Neutrophil (primary cell): ENCODE measurements around the gene CXorf66.

Source experiments
- H3K27ac ChIP-seq: fragments of 200-600 bp; sonication (generic); 2 replicates; pipeline ENCODE4 v1.5.1; 2016; ENCODE audit warnings: mild to moderate bottlenecking, moderate library complexity
- H3K27me3 ChIP-seq: fragments of 200-600 bp; sonication (generic); 2 replicates; pipeline ENCODE4 v1.6.0; 2016; ENCODE audit warnings: mild to moderate bottlenecking
- H3K36me3 ChIP-seq: fragments of 200-600 bp; sonication (generic); 2 replicates; pipeline ENCODE4 v1.5.1; 2017
- H3K4me1 ChIP-seq, 2 experiments: fragments of 200-600 bp in 1 of 2; sonication (generic) in 1 of 2; 1 replicate in 1 of 2; 2 replicates in 1 of 2; pipeline versions ENCODE4 v1.5.1 to v1.6.1; 2013 to 2016; ENCODE audit warnings: low read depth in 1 of 2, low read length in 1 of 2, mild to moderate bottlenecking in 1 of 2, moderate library complexity in 1 of 2; ENCODE audit not compliant: control insufficient read depth in 1 of 2, insufficient read depth in 1 of 2
- H3K4me3 ChIP-seq, 2 experiments: fragments of 200-600 bp in 1 of 2; sonication (generic) in 1 of 2; 1 replicate in 1 of 2; 2 replicates in 1 of 2; pipeline ENCODE4 v1.5.1; 2013 to 2016; ENCODE audit warnings: low read depth in 1 of 2, low read length in 1 of 2, mild to moderate bottlenecking in 1 of 2, moderate library complexity in 1 of 2
- H3K9me3 ChIP-seq: fragments of 200-600 bp; sonication (generic); 2 replicates; pipeline ENCODE4 v1.5.1; 2016
- TF ChIP-seq, protein P1 (sequence below): fragments of 200-600 bp; sonication (generic); IDR thresholded peaks from 2 replicates; pipeline ENCODE4 v1.5.1; 2016; ENCODE audit warnings: antibody characterized with exemption

The CXorf66 gene

GRCh38 chrX:139945075-139945474 is 20.2 kb downstream of the CXorf66 start:
- TF ChIP-seq, protein P1, sequence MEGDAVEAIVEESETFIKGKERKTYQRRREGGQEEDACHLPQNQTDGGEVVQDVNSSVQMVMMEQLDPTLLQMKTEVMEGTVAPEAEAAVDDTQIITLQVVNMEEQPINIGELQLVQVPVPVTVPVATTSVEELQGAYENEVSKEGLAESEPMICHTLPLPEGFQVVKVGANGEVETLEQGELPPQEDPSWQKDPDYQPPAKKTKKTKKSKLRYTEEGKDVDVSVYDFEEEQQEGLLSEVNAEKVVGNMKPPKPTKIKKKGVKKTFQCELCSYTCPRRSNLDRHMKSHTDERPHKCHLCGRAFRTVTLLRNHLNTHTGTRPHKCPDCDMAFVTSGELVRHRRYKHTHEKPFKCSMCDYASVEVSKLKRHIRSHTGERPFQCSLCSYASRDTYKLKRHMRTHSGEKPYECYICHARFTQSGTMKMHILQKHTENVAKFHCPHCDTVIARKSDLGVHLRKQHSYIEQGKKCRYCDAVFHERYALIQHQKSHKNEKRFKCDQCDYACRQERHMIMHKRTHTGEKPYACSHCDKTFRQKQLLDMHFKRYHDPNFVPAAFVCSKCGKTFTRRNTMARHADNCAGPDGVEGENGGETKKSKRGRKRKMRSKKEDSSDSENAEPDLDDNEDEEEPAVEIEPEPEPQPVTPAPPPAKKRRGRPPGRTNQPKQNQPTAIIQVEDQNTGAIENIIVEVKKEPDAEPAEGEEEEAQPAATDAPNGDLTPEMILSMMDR, result no peak
- no peaks in the 10 kb centered on the region for H3K9me3 ChIP-seq
- no peak overlapping the region for H3K27ac ChIP-seq
- no peaks in the 10 kb centered on the region for H3K27me3 ChIP-seq
- no peaks in the 10 kb centered on the region for H3K36me3 ChIP-seq
- no peaks in the 10 kb centered on the region for H3K4me1 ChIP-seq
- H3K4me3 ChIP-seq, result no peak overlapping the region

DNA sequence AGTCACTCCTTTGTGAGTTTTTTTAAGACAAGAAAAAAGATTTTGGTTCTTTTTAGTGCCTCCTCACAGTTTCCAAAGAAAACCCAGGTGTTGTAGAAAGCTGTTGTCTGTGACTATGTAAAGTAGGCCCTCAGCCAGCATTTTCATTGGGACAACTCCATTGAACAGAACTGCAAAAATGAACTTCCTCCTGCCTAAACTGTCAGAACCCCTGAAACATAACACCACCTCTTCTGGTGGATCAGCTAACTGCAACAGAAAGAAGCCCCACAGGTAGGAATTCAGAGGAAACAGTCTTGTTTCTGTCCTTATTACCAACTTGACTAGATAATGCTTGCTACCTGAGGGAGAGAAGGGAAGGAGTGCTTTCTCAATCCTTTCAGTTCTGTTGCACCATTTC is 29.1 kb downstream of the CXorf66 start:
- peaks cover 16 to 18% of the 10 kb centered on the region in 2 experiments for H3K4me1 ChIP-seq
- H3K4me3 ChIP-seq, result no peak overlapping the region
- H3K27me3 ChIP-seq, result no peaks in the 10 kb centered on the region
- H3K36me3 ChIP-seq, result no peaks in the 10 kb centered on the region
- TF ChIP-seq, protein P1, result no peak
- H3K27ac ChIP-seq, result peak overlapping the region; percentile 52
- H3K9me3 ChIP-seq, result no peaks in the 10 kb centered on the region

GRCh38 chrX:139933904-139934303 is 31.4 kb downstream of the CXorf66 start:
- H3K27me3 ChIP-seq, result no peaks in the 10 kb centered on the region
- peak overlapping the region; percentile 72 to 73 for H3K4me3 ChIP-seq
- peaks cover 18 to 23% of the 10 kb centered on the region in 2 experiments for H3K4me1 ChIP-seq
- peak overlapping the region; percentile 93 for H3K27ac ChIP-seq
- H3K9me3 ChIP-seq, result no peaks in the 10 kb centered on the region
- H3K36me3 ChIP-seq, result no peaks in the 10 kb centered on the region
- TF ChIP-seq, protein P1, result no peak

DNA sequence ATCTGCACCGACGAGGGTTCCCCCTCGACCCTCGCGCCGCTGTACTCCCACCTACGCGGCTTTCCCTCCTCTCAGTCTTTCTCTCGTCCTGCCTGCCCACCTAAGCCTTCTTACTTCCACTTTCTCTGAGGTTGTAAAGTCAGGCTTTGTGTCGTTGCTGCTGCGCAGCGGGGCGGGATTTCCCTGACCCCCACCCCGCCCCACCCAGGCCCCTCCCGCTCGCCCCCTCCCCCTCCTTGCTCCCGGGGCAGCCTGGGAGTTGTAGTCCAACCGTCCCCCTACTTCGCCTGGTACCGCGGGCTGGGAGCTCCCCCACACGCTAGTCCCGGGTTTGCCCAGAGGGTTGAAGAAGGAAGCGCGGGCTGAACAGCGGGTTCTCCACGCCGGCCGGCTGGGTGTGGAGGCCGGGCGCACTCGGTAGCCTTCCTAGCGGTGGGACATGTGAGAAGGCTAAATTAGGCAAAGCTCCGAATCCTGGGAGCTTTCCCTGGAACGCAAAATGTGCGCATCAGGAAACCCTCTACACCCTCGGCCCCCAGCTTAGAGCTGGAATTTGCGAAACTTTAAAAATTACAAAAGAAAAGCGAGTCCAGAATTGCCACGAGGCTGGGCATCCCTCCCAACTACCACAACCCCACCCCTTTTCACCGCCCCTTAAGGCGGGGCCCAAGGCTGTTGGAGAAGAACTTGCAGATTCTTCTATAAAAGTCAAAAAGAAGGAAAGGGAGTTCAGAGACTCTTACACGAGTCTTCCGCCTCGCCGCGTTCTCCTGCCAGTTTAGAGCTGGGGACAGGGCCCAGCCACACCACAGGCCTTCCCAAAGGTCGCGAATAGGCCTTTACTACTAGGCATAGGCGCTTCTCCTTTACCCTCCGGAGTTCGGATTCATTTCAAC is 32.2 kb downstream of the CXorf66 start, which contains the start of gene ATP11C:
Gene ATP11C, minus strand, starts transcription at position 153 of the 896 bp plus-strand sequence. CDS start 1,011 bp downstream, outside the sequence.
- no peaks in the 10 kb centered on the region for H3K36me3 ChIP-seq
- peaks cover 18 to 23% of the 10 kb centered on the region in 2 experiments for H3K4me1 ChIP-seq
- no peaks in the 10 kb centered on the region for H3K27me3 ChIP-seq
- peak within 1 kb of the TSS; percentile 93 for H3K27ac ChIP-seq
- peak within 1 kb of the TSS; percentile 72 to 73 for H3K4me3 ChIP-seq
- no peaks in the 10 kb centered on the region for H3K9me3 ChIP-seq
- TF ChIP-seq, protein P1, result no peak

DNA sequence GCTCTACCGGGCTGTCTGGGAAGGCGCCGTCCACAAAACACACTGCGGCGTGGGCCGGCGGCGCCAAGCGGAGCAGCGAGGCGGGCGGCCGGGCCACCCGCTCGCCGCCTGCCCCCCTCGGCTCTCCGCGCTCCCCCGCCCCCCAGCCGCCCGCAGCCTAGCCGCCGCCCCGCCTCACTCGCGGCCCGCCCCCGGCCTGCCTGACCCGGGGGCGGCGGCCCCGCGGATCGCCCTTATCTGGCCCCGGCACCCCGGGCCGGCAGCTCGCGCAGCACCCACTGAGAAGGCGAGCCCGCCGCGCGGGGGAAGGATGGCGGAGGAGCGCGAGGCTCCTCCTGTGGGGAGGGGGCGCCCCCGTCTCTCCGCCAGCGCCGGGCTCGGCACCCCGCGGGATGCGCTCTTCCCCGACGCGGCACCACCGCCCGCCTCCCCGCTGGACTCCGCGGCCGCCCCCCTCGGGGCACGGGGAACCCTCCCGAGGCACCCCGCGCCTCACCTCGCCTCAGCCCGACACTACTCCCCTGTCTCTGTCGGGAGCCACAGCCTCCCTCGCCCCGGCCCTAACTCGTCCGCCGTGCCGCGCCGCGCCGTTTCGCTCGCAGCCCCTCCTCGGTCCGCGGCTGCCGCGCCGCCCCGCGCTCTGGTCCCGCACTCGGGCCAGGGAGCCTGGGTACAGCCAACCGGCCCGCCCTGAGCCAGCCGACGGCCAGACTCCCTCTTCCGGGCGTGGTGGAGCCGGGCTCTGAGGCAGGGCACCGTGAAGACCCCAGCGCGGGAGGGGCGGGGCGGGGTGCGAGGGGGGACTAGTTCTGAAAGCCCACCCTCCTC is 33.0 kb downstream of the CXorf66 start:
- Histone ChIP-seq H3K27me3 (no peaks in the 10 kb centered on the region), H3K9me3 (no peaks in the 10 kb centered on the region), H3K36me3 (no peaks in the 10 kb centered on the region), H3K4me1 (peaks cover 18 to 23% of the 10 kb centered on the region in 2 experiments), H3K4me3 (peak overlapping the region; percentile 72 to 73), H3K27ac (peak overlapping the region; percentile 93)
- TF ChIP-seq, protein P1, result no peak
